A172 (cell line): ENCODE measurements around the gene TAAR9. TPM values are rescaled to one million over a fixed set of nuclear protein-coding genes. Genes with fewer than 3 reads are reported as not detected.
"Not testable (repeated sequence)": the region's sequence is repeated elsewhere in the genome, so short reads cannot be mapped to it uniquely, and the experiment has no call there.

Experiments used
- DNase-seq: peaks from one replicate; pipeline ENCODE4 v3.0.0-alpha.2; 2015; ENCODE audit warnings: low spot score
- total RNA-seq: library from RNA; depleted of rRNA; stranded (reverse); fragments of >200 nt; shearing (Covaris generic); gene quantifications from 2 replicates; pipeline ENCODE4 v1.2.3, GENCODE V29; 2014

TAAR9 gene
- total RNA-seq, 1 experiment from 2014 or later = not detected

DNA sequence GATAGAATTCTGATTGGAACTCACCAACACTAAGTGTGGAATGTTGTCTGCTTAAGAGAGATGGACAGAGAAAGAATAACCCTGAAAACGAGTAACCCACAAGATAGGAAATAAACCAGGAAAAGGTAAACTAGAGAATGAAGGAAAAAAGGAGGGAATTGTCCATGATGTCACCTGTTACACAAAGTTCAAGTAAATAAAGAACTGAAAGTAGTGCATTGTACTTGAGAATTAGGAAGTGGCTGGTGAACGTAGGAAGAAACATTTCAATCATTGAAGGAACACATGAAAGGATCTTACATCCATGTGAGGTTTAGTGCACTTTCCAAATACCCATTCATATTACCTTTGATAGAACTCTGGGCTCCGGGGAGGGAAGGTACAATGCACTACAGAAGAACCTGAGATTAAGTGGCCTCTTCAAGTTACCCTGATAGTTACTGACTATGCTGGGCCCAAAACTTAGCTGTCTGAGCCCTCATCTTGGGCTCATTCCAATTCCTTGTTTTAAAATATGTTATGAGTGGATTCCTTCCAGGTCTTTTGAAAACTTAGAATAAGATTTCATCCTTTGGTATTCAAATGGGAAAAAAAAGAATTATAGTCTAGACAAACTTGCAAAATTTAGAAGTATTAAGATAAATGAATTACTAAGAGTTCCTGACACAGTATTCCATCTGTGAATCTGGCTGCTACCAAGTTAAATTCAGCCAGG is 24.1 kb upstream of the TAAR9 start:
- no peak for DNase-seq

GRCh38 chr6:132515386-132515785 is 22.7 kb upstream of the TAAR9 start:
- DNase-seq = no peak

- peak; percentile 46 for DNase-seq
These were observed 17.1 kb upstream of the TAAR9 start for GRCh38 chr6:132520953-132521352.

- DNase-seq = no peak
These were observed 13.4 kb upstream of the TAAR9 start for GRCh38 chr6:132524646-132525045.

DNA sequence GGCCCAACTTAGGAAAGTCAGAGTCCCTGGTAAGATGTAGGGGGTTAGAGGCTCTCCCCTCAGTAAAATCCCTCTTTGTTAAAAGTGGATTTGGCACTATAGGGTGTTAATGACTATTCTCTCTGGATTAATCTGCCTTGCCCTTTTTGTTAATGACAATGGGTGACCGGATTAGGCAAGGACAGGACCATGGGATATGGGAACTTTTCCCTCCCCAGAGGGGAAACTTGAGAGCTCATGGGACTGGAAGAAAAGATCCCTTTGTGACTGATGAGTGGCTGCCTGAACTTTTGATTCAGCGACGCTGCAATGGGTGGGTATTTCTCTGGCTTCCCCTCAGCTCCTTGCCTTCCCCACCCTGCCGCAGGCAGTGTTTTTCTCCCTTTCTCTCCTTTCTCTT is 12.2 kb upstream of the TAAR9 start:
- DNase-seq = no peak

- no peak for DNase-seq
These were observed 11.6 kb upstream of the TAAR9 start for GRCh38 chr6:132526461-132526860.

GRCh38 chr6:132527791-132528190 is 10.3 kb upstream of the TAAR9 start:
- peak; percentile 75 for DNase-seq

GRCh38 chr6:132530293-132530974 is 7.6 kb upstream of the TAAR9 start:
- DNase-seq = peak; percentile 67

DNA sequence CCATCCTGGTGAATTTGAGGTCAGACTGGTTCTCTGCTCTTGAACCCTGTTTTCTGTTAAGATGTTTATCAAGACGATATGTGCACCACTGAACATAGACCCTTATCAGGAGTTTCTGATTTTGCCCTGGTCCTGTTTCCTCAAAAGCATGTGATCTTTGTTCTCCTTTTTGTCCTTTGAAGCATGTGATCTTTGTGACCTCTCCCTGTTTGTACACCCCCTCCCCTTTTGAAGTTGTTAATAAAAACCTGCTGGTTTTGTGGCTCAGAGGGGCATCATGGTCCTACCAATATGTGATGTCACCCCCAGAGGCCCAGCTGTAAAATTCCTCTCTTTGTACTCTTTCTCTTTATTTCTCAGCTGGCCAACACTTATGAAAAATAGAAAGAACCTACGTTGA is 3.5 kb upstream of the TAAR9 start:
- not testable (repeated sequence) for DNase-seq

DNA sequence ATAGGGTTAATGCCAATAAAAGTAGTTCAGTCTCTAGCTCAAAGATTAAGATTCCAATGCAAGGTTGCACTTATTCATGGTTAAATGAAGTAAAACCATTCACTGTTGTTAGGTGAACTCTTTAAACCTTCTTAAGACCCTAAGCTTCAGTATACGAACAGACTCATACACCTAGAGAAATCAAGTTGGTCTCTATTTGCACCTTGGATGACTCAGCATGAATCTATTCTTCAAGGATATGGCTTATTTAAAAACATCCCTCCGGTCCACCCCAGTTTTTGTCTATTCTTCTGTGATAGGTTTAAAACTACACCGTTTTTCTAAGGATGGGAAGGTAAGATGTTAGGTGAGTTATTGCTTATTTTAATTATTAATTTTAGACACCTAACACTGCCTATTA is 932 bp upstream of the TAAR9 start:
- no peak for DNase-seq

DNA sequence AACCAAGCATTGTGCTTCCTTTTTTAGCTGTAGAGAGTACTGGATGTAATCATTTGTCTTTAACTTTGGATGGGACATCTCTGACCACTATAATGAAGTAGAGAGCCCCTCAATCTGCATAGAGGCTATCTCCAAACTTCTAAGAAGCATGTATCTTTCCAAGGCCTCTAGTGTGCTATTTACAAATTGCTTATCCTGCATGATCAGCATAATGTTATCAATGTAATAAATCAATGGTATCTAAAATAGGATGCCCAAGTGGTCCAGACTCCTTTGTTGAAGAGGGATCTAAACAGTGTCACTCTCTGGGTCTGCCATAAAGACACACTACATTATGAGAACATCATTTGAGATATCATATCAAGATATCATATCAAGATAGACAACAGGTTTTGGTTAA is 6.7 kb downstream of the TAAR9 start:
- DNase-seq = no peak

GRCh38 chr6:132548746-132549463 is 10.8 kb downstream of the TAAR9 start:
- DNase-seq = no peak

GRCh38 chr6:132551214-132551613 is 13.1 kb downstream of the TAAR9 start:
- no peak for DNase-seq

DNA sequence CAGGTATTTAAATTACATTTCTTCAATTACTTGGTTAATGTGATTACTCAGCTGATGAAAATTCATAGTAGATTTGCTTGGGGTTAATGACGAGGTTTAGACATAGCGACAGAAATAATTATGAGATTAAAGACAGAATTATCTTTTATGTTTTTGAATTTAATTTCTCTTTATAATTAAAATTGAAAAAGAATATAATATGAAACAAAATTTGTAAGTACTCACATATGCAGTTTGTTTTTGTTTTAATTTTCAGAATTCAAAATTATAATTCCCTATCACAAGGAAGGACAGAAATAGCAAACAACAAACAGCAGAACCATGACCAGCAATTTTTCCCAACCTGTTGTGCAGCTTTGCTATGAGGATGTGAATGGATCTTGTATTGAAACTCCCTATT is 14.3 kb downstream of the TAAR9 start, which contains the start of gene TAAR8:
TAAR8 (plus strand) TSS at position 301 of the 400 bp plus-strand sequence; CDS start at position 322, 21 bp downstream.
- DNase-seq = no peak

DNA sequence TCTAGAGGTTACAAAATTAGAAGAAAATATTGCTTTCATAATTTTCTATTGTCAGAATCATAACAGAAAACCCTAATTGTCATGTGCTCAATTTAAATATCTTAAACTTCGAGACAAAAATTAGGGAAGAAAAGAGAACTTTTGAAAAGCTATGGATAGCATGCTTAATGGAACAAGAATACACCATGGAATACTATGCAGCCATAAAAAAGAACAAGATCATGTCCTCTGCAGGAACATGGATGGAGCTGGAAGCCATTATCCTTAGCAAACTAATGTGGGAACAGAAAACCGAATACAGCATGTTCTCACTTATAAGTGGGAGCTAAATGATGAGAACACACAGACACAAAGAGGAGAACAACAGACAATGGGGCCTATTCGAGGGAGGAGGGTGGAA is 22.0 kb downstream of the TAAR9 start:
- DNase-seq = not testable (repeated sequence)

- DNase-seq = no peak
These were observed 28.3 kb downstream of the TAAR9 start for GRCh38 chr6:132566404-132566803.

DNA sequence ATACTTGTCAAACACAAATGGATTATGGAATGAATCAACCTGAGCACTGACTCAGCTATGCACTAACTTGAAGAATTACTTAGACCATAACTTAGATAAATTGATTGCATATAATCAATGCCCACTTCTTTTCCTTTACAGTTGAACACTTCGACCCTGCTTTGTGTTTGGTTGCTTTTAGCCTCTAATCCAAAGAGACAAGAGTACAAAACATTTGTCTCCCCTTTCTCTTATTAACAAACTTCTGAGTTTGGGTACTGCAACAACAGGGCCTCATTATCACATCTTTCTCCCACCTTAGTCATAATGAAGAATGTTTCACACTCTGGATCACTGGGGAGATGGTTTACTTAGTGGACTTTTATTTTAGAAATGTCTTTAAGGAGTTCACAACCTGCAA is 29.5 kb downstream of the TAAR9 start:
- DNase-seq = no peak

- DNase-seq = no peak
These were observed 30.5 kb downstream of the TAAR9 start for GRCh38 chr6:132568611-132569010.

DNA sequence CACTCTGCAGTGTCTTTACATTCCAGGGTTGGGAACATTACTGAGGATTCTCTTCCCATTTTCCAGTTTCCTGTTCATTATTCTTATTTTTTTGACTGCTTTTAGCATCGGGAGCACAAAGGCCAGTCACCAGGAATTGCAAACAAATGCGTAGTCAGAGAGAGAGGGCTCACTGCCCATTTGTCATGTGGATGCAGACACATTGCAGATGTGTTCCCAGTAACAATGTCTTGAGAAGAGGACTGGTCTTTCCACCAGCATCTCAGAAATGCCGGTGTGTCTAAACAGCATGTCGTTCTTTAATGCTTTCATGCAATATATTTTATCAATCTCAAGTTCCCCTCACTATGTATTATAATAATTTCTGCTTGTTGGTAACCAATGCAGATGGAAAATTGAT is 31.1 kb downstream of the TAAR9 start:
- no peak for DNase-seq

- DNase-seq = no peak
These were observed 32.2 kb downstream of the TAAR9 start, which contains the start of gene TAAR6 for GRCh38 chr6:132570221-132570777. Gene TAAR6 (plus strand): TSS chr6:132570322. CDS start chr6:132570322, 0 bp downstream.

DNA sequence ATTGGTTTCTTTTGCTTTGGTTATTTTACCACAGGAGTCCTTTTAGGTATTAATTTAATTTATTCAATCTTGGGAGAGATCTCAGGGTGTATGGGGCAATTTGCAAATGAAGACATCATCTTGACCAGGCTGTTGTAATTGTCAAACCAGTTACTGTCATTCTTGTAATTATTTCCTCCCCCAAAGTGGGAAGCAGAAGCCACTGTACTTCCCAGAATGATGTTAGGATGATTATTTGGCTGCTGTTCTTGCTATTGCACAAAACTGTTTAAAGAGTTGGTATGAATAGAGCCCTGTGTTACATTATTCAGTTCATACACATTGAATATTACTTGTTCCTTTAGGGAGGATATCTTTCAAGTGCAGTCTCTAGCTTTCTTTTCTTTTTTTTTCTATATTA is 33.7 kb downstream of the TAAR9 start:
- no peak for DNase-seq

GRCh38 chr6:132584698-132585097 is 46.6 kb downstream of the TAAR9 start:
- no peak for DNase-seq
